GM12891 (cell line): ENCODE data around the gene HSPB9.

Source experiments
- POLR2A ChIP-seq: IDR thresholded peaks from 2 replicates; pipeline ENCODE4 v1.6.1; 2011; ENCODE audit warnings: low read depth, low read length, control low read depth
- POLR2AphosphoS5 ChIP-seq: IDR thresholded peaks from 2 replicates; pipeline ENCODE4 v1.6.1; 2011; ENCODE audit warnings: low read depth, low read length, control low read depth
- TAF1 ChIP-seq: IDR thresholded peaks from 2 replicates; pipeline ENCODE4 v1.6.1; 2011; ENCODE audit warnings: low read depth, low read length, control low read depth

DNA sequence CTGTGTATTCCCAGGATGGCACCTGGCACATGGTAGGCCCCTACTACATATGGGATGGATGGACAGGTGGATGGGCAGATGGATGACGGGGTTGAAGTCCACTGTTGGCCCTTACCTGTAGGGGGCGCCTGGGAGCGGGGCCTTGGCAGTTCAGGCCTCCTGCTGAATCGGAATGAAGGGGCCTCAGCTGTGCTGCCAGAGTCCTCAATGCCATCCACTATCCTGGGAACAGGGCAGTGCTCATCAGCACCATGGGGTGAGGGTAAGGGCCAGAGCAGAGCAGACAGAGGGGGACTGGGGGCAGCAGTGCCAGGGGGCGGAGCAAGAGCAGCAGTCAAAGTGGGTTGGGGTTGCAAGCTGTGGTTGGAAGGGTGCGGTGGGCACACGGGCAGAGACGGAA, 40.5 kb downstream of the HSPB9 start:
- TF ChIP-seq POLR2A (no peak), POLR2AphosphoS5 (no peak), TAF1 (no peak)
